HG02763 (cell line): ENCODE results near the gene MAP10.
"Not testable (repeated sequence)": the region's sequence is repeated elsewhere in the genome, so short reads cannot be mapped to it uniquely, and the experiment has no call there.

ENCODE experiments used
- ATAC-seq: cut with Tn5 transposase; IDR thresholded peaks from one replicate; pipeline ENCODE4 v1.9.1; 2021; ENCODE audit warnings: mild to moderate bottlenecking, moderate library complexity; ENCODE audit not compliant: unreplicated experiment

The MAP10 gene, protein sequence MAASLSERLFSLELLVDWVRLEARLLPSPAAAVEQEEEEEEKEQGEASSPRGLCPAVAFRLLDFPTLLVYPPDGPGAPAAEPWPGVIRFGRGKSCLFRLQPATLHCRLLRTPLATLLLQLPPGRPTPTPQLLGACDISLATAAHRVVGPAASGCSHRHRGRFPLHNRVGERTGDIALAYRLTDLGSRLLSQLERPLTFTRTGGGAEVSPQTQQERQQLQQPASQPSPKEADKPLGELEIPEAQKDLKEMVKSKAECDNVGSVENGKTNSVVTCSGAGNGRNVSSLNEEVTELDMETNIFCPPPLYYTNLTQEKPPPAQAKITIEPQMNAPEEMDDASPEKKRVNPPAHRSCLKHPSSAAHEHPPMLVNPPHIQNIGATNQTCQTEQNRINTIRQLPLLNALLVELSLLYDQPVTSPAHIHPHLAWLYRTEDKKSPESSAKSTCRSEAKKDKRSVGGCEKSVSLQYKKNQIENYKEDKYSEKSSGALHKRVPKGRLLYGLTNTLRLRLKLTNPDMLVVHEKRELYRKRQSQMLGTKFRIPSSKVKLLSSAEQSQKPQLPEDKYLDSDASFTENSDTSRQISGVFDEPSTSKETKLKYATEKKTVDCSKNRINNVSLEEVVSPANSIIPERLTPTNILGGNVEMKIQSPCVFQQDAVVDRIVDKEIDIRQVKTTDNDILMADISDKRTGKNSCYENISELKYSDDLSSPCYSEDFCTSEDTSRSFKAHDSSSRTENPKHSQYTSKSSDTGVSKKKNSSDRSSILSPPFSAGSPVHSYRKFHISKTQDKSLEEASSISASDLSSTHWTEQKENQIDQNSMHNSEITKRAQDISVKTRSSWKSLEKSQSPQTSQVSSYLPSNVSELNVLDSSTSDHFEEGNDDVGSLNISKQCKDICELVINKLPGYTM

DNA sequence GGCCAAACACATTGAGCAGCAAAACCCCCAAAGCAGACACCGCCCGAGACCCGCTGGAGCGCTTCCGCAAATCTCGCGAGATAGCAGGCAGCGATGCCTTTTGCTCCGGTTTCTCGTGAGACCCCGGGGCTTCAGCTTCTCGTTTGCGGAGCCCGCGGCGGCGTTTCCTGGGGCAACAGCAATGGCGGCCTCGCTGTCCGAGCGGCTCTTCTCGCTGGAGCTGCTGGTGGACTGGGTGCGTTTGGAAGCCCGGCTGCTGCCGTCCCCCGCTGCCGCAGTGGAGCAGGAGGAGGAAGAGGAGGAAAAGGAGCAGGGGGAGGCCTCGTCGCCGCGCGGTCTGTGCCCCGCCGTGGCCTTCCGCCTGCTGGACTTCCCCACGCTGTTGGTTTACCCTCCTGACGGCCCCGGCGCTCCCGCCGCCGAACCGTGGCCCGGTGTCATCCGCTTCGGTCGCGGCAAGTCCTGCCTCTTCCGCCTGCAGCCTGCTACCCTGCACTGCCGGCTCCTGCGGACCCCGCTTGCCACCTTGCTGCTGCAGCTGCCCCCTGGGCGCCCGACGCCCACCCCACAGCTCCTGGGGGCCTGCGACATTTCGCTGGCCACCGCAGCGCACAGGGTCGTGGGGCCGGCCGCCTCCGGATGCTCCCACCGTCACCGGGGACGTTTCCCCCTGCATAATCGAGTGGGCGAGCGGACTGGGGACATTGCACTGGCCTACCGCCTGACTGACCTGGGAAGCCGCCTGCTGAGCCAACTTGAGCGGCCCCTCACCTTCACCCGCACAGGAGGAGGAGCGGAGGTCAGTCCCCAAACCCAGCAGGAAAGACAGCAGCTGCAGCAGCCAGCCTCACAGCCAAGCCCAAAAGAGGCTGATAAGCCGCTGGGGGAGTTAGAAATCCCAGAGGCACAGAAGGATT lies at the start of gene MAP10:
MAP10 (plus strand) TSS at position 148 of the 917 bp plus-strand sequence; CDS start at position 182, 34 bp downstream.
- peak; percentile 90 for ATAC-seq

DNA sequence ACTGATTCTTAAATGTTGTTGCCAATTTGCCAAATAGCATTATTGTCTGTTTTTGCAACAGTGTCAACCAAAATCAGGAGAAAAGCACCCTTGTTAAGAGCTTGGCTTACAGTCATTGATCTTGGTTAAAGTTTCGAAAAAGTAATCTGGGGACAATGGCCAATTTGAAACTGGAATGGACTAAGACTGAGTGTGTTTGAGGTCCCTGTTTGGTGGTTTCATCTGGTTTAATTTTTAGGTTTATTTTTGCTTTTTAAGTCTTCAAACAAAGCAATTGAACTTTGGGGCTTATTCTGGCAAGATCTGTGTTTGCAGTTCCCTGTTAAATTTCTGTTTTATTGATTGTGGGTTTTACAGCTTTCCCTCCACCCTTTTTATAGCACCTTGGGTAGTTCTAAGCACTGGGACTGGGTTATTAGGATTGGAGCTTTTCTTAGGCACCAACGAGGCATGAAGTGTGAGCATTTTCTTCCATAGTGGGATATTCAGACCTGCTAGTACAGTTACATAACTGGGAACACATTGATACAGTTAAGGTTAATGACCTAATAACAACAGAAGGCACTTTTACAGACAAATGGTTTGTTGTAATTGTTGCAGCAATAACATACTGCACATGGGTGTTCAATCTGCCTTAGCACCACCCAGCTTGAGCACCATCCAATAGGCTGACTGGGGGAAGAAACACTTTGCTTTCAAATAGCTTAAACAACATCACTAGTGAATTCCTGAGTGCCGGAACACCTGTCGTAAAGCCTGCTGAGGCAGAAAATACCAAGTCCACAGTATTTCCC lies 40.6 kb upstream of the MAP10 start:
- no peak for ATAC-seq

DNA sequence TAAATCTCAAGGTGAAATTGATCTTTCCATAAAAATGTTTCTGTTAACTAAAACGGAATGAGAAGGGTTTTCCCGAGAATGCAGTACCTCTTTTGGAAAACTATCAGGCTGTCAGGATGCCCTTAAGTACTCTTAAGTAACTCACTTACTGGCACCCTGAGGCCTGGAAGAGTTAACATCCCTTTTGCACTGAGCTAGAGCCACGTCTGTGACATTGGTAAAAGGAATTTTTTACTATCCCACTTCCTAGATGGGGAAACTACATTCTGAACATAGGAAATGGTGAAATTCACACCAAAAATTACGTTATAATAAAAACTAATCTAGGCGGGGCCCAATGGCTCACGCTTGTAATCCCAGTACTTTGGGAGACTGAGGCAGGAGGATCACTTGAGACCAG lies 39.7 kb upstream of the MAP10 start:
- ATAC-seq = no peak

DNA sequence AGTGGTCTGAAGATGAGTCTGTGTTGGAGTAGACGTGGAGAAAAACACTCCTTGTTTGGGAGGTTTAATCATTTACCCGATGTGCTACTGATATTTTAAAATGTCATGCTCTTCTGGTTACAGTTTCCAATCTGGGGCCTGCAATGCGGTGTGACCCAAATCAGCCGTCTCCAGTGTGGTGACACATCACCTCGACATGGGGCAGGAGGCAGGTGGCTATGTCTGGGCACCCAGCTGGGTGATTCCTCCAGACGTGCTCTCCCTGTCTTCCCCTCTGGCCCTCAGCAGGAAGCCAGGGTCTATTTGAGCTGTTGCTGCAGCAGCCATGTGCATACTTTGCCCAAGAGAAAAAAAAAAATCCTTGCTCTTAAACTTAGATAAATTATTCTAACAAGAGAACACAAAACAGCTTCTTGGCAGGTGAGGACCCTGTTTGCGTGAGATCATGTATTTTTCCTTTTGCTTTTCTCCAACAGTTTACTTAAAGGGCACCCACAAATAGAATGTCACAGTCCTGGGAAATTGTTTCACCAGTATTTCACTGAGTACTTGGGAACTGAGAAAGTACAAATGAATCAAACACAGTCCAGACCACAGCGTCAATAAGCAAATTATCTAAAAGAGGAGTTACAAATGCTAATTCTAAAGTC lies 38.9 kb upstream of the MAP10 start:
- peak; percentile 76 for ATAC-seq

DNA sequence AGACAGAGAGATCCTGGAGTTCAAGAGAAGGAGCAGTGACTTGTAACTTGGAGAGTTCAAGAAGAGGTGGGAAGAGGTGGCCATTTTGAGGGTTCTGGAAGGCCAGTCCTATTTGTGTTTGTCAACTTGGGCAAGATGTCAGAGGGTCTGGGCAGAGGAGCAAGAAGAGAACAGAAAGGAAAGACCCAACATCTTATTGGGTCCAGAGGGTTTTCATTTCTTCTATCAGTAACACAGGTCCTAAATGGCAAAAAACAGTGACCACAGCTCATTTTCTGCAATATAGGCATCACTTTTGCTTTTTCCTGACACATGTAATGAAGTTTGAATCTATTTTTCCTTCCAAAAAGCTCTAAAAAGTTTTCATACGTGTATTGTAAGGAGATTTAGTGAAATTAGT lies 38.3 kb upstream of the MAP10 start:
- no peak for ATAC-seq

DNA sequence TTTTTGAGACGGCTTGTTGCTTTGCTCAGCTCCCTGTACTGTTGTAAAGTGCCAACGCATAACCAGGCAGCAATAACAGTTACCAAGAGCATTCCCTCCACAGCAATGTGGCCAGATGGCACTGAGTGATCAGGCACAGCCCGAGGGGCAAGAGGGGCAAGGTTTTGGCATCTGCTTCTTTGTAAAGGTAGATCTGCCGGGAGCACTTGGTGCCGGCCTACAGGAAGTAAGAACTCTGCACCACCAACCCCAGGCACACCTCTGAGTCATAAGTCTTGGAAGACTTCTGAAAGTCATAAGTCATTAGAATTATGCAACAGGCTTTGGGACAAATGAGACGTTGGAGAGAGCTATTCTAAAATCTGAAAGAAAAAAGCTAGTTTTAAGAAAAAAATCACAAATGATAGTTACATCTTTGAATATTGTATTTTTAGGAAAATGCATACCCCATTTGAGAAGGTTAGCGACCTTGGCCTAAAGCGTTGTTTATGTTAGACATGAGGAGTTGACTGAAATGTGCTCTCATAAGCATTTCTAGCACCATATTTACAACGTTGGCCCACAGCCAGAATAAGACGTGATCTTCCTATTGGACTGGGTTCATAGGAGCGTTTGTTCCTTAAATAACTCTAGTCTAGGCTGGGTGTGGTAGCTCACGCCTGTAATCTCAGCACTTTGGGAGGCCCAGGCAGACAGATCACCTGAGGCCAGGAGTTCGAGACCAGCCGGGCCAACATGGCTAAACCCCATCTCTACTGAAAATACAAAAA lies 37.7 kb upstream of the MAP10 start:
- ATAC-seq = no peak

DNA sequence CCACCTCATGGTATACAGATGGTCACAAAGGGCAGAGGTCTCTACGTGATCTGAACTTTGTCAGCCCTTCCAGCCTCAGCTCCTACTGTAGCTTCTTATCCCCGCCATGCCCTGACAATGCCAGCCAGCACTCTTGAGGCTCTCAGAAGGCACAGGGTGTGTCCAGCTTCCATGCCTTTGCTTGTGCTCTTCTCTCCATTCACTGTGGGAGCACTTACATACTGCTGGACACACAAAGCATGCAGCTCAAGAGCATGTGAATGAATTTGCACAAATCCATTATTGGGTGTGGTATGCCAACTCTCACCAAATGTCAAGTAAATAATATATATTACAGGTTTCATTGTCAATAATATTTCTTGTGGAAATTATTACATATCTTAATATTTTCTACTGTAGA lies 36.4 kb upstream of the MAP10 start:
- ATAC-seq = no peak

DNA sequence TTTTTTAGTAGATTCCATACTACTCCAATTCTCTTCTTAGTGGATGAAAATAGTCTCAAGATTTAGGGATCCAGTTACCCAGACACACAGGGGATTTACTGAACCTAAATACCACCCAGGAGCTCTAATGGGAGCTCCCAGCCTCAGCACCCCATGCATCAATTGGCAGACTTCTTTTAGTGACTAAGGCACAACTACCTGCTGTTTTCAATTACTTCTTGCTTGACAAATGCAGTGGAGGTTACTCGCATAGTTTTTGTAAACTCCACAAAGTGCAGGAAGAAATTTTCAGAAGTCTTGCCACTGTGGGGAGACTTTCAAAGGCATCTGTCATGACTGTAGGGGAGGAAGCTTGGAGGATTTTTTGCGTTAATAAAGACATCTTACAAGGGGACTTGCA lies 35.5 kb upstream of the MAP10 start:
- no peak for ATAC-seq

DNA sequence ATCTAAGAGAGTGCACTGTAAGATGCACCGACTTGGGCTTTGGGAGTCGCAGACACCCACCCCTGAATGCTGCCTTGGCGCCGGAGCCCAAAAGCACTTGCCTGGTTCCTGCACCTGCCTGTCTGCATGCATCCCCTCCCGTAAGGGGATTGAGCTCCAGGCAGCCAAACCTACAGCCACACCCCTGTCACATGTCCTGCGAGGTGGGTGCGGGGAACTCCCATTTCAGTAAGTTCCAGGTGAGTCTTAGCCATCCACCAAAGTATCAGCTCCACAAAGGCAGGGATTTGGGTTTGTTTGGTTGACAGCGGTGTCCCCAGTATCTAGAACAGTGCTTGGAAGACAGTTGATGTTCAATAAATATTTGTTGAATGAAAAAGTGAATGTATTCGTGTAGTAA lies 31.5 kb upstream of the MAP10 start:
- no peak for ATAC-seq

DNA sequence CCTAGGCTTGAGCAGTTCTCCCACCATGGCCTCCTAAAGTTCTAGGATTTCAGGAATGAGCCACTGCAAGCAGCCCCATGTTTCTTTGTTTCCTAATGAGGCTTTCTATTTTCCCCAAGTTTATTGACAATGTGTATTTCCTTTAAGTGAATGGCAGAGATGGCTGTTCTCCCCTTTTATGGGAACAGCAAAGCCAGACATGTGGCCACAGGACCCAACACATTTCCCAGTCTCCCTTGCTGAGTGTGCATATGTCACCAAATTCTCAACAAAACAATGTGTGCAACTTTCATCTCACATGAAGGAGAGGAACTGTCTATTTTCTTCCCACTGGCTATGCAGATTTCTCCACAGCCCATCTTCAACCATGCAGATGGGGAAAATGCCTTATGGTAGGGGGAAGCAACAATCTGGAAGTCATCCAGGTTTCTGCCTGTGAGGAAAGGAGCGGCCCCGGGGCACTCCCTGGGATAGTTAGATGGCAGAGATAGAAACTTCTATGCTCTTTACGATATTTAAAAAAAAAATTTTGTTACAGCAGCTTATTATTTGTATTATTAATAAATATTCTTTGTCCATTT lies 28.6 kb upstream of the MAP10 start:
- ATAC-seq = no peak

DNA sequence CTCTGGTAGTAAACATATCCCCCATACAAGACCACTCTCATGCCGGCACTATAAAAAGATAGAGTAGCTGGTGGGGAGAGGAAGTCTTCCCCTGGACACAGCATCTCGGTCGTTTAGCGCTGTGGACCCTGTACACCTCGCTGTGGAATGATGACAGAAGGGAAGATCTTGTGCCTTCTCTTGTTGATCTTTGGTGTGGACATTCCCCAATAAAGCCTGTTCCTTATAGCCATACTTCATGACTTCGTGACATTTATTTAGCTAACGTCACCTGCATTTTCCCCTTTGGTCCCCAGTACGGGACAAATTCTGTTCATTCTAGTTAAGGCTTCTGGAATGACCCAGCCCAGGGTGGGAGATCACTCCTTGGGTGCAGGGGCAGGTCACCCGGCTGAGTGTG lies 24.9 kb upstream of the MAP10 start:
- ATAC-seq = no peak

DNA sequence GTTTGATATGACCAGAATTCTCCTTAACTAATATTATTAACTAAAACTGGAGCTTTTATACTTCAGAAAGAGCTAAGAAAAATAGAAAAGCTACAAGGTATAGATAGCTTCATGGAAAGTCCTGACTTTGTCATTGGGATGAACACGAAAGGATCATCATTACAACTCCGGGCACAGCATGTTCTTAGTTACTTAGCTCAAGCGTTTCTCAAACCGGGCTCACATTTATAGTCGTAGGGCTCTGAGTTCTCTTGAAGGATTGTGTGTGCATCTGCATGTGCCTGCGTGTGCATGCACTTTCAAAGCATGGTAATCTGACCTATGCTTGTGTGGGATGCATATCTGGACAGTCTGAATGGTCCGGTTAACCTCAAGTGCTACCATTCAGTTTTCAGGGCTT lies 20.4 kb upstream of the MAP10 start:
- no peak for ATAC-seq

DNA sequence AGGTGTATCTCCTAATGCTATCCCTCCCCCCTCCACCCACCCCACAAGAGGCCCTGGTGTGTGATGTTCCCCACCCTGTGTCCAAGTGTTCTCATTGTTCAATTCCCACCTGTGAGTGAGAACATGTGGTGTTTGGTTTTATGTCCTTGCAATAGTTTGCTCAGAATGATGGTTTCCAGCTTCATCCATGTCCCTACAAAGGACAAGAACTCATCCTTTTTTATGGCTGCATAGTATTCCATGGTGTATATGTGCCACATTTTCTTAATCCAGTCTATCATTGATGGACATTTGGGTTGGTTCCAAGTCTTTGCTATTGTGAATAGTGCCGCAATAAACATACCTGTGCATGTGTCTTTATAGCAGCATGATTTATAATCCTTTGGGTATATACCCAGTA lies 19.6 kb upstream of the MAP10 start:
- not testable (repeated sequence) for ATAC-seq

DNA sequence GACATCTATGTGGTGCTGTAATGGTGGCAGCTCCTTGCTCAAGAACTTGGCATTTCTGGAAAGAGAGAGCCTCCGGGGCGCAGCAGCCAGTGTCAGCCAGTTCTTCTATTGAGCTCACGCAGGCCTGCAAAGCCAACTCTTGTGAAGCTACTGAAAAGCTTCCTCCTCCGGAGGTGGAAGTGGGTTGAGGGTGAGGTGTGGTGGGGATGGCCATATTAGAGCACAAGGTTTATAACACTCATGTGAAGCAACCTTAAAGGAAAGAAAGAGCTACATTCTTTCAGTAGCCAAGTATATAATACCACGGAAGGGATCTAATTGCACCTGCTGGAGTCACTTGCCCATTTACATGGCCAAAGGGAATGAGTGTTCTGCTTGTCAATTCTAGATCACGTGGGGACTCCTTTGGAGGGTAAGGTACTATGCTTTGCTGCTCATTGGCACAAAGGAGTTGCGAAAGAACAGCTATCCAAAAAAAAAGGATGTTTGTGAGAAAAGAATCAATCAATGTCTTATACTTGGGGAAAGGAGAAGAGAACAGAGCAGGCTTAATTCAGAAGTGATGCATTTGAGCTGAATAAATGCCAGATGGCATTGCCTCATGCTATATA lies 18.3 kb upstream of the MAP10 start:
- no peak for ATAC-seq

DNA sequence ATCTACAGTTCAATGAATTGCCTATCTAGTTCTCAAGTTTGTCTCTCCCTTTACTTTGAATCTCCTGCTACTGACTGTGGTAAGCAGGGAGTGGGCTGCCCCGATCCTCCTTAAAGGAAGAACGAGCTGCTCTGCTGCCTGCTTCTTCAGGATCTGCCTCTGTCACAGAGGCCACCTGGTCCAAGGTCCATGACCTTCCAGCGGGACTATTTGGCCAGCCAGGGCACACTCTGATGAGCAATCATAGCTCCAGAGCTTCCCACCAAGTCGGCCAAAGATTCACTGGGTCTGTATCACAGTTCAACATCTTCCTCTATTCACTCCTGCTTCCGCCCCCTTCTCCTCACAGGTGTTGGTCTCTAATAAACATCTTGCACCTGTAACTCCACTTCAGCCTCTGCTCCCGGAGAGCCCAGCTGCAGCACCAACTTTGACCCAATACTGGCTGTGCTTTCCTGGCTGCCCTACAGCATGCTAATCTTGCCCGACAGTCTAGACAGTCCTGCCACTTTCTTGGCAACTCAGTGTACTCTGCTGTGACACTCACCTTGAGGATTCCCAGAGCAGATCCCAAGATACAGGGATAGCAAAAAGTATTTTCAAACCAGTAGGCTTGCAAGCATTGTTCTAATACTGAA lies 16.9 kb upstream of the MAP10 start:
- ATAC-seq = no peak

DNA sequence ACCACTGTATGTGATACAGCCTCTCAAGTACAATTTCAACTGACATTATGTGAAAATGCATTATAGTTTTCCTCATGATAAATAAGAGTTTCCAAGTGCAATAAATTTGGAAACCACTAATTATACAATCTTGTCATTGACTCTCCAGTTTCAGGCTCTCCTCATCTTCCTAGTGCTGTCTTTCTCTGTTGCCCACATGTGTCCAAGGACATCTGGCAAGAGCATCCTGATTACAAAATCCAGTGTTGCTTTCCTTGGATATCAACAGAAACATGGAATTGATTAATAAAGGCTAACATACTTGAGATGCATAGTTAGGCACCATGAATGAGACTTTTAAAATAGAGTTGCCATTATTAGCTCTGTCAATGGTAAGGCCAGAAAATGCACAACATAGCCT lies 15.6 kb upstream of the MAP10 start:
- no peak for ATAC-seq

DNA sequence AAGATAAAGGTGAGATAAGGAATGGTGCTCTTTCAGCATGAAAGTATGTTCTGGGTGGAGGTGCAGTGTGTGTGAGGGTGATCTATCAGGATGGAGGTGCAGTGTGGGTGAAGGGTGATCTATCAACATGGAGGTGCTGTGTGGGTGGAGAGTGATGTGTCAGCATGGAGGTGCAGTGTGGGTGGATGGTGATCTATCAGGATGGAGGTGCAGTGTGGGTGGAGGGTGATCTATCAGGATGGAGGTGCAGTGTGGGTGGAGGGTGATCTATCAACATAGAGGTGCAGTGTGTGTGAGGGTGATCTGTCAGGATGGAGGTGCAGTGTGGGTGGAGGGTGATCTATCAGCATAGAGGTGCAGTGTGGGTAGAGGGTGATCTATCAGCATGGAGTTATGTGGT lies 12.3 kb upstream of the MAP10 start:
- ATAC-seq = no peak

DNA sequence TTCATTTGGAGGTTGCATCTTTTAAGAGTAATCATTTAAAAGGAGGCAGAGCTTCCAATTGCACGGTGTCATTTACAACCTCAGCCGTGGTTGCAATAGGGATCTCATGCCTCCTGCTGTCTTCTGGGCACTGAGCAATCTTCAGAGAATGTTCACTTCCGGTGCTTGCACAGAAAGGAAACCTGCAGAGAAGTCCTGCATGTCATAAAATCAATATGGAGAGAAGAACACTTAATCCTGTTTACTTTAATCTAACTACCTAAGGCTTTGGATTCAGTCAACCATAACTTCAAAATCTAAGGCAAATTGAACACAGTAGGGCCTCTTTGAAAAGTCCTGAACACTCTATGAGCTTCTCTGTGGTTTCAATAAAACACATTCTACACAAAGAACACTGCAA lies 11.3 kb upstream of the MAP10 start:
- no peak for ATAC-seq
